HG03520 (cell line): ENCODE measurements around the gene C2CD5.
"Not testable (repeated sequence)": the region's sequence is repeated elsewhere in the genome, so short reads cannot be mapped to it uniquely, and the experiment has no call there.

Experiments
- ATAC-seq: cut with Tn5 transposase; IDR thresholded peaks from one replicate; pipeline ENCODE4 v1.9.1; 2021; ENCODE audit warnings: mild to moderate bottlenecking, moderate library complexity; ENCODE audit not compliant: unreplicated experiment

The C2CD5 gene

DNA sequence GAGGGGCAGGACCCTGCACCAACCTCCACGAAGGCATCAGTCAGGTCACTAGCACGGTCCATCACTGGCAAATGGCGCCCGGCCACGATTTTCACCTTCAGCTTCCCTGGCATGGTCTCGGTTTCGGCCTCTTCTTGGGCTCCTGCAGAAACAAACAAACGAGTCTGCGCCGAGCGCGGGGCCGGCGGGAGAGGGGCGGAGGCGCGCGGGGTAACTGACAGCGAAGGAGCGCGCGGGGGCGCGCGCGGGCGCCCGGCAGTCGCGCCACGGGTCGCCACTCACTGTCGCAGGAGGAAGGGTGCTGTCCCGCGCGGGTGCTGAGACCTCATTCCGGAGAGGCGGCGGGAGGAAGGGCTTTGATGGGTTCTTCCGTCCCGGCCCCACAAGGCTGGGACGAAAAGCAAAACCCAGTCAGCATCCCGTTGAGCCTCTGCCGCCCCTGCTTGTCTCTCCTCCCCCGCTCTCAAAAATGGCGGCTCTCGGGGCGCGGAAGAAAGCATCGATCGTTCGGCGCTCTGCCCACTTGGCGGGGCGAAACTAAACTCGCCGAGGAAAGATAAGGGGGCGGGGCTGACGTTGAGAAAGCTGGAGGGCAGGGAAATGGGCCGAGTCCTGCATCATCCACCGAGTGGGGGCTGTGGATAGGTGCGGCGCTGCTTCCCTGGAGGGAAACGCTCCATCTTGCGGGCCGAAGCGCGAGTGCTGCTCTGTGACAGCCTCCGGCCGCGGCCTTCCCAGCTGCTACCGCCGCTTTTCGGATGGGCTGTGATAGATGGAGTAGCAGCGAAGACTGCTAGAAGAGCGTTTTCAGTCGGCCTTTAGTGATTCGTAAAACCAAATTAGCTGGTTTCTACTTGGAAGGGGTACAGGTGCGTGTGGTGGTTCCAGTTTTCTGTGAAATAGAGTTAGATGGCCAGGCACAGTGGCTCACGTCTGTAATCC, at the start of gene C2CD5:
C2CD5 (minus strand) TSS at position 505 of the 942 bp plus-strand sequence; CDS start at position 113, 392 bp downstream.
- peak; percentile 80 for ATAC-seq

DNA sequence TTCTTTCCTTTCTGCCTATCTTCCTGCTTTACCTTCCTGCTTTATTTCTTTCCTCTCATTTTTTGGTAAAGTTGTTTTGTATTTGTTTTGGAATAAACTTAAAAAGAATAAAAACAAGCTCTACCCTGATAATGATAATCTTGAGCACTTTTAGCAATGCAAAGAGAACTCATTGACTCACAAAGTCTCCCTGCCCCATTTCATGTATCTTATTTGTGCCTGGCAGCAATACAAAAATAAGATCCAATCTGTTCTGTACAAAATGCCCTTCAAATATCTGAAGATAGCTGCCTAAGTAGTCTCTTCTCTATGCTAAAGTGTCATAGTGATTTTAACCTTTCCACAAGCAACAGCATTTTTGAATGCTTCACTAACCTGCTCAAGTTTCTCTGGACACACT, 49.5 kb upstream of the C2CD5 start:
- ATAC-seq, result no peak

- no peak for ATAC-seq
Measured at GRCh38 chr12:22588817-22589216, 44.5 kb upstream of the C2CD5 start.

GRCh38 chr12:22578328-22578727, 34.0 kb upstream of the C2CD5 start:
- ATAC-seq, result no peak

- no peak for ATAC-seq
Measured at GRCh38 chr12:22577667-22578066, 33.3 kb upstream of the C2CD5 start.

DNA sequence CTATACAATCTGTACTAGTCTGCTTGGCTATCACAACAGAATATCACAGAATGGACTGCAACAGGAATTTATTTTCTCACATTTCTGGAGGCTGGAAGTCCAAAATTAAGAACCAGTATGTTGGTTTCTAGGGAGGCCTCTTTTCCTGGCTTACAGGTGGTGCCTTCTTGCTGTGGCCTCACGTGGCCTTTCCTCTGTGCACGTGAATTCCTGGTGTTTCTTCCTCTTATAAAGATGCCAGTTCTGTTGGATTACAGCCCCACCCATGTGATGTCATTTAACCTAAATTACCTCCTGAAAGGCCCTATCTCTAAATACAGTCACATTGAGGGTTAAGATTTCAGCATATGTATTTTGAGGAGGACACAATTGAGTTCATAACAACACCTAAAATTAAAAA, 32.1 kb upstream of the C2CD5 start:
- ATAC-seq, result no peak

GRCh38 chr12:22576065-22576464, 31.7 kb upstream of the C2CD5 start:
- no peak for ATAC-seq

DNA sequence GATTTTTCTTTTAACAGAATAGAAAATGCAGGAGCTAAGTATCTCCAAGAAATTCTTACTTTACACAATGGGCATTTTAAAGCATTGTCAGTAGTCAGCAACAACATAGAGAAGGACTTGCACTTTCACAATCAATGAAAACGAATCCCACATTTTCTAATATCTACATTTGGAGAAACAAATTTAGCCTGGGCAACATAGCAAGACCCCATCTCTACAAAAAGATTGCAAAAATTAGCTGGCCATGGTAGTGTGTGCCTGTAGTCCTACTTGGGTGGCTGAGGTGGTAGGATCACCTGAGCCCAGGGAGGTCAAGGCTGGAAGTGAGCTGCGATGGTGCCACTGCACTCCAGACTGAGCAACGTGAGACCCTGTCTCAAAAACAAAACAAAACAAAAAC, 30.6 kb upstream of the C2CD5 start:
- no peak for ATAC-seq

- ATAC-seq, result no peak
Measured at GRCh38 chr12:22573181-22573580, 28.8 kb upstream of the C2CD5 start.

DNA sequence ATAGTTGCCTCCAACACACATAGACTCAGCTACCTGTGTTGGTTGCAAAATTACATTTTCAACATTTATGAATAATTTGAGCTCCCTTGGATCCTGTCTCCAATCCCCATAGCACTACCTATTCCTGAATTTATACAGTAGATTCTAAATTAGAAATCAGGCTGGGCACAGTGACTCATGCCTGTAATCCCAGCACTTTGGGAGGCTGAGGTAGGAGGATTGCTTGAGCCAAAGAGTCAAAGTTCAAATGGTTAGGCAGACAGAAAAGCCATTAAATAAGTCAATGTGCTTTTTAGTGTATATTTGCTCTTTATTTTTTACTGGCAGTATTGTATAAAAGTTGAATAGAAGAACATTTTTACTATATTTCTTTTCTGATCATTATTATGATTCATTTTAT, 24.9 kb upstream of the C2CD5 start:
- no peak for ATAC-seq

- ATAC-seq, result no peak
Measured at GRCh38 chr12:22562036-22563028, 18.0 kb upstream of the C2CD5 start.

DNA sequence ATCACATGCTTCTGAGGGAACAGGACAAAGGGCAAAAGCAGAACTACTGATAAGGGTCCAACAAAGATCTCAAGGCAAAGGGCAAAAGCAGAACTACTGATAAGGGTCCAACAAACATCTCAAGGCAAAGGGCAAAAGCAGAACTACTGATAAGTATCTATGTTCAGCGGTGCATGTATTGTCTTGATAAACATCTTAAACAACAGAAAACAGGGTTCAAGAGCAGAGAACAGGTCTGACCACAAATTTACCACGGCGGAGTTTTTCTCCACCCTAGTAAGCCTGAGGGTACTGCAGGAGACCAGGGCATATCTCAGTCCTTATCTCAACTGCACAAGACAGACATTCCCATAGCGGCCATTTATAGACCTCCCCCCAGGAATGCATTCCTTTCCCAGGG, 10.4 kb upstream of the C2CD5 start:
- ATAC-seq, result not testable (repeated sequence)

- no peak for ATAC-seq
Measured at GRCh38 chr12:22551624-22552023, 7.3 kb upstream of the C2CD5 start.

DNA sequence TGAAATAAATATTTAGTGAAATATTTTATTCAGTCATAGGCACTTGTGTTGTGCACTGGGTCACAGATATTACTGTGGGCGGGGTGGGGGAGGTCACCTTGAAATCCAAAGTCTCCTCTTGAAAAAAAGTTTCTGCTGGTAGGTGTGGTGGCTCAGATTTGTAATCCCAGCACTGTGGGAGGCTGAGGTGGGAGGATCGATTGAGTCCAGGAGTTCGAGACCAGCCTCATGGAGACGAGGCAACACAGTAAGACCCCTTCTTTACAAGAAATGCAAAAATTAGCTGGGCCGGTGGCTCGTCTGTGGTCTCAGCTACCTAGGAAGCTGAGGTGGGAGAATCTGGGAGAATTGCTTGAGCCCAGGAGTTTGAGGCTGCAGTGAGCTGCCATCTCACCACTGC, 913 bp upstream of the C2CD5 start:
- ATAC-seq, result no peak

DNA sequence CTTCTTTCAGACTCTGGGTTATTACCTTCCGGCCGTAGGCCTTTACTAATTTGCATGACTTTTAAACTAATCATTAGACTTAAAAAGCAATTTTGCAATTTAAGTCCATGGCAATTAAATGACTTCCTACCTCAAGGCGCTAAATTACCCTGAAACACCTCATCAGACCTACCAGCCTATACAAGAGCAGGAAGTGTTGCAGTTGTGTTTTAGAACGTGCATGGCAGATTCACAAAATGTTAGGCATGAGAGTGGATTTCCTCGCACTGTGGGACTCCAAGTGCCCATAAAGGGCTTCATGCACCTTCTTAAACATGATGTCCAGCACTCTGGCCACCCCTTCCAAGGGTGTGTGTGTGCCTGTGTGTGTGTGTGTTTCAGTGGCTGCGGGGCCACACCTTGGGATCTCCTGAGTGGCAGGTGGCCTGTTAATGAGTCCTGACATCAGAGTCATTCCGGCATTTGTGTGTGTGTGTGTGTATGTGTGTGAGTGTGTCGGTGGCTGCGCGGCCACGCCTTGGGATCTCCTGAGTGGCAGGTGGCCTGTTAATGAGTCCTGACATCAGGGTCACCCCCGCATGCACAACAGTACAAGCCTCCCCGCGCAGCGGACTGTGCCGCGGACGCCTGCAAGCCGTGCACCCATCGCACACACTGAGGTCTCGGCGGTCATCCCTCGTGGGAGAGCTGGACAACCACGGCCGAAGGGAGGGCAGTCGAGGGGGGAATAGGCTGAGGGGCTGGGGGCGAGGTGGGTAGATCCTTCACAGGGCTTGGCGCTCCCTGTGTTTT, 900 bp downstream of the C2CD5 start:
- peak; percentile 52 for ATAC-seq

DNA sequence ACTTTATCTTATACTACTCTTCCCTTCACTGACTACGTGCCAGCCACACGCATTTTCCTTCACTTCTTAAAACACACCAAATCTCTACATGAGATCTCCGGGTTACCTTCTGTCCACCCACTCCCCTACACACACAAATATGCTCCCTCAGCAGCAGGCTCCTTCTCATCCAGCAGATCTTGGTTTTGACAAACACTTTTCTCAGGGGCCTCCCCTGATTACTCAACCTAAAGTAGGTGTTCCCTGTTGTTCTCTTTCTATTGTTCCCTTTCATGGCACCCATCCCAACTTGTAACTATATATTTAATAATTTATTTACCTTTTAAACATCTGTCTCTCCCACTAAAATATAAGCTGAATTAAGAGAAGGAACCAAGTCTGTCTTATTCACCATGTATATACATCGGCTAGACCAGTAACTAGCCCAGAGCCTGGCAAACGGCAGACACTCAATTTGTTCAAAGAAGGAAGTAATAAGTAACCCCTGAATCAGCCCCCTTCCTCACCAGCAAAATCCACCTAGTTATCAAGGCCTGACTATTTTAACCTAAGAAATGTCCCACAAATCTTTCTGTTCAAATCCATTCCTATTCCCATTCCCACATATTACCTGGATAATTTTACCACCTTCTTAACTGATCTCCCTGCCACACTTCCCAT, 2.7 kb downstream of the C2CD5 start:
- no peak for ATAC-seq

DNA sequence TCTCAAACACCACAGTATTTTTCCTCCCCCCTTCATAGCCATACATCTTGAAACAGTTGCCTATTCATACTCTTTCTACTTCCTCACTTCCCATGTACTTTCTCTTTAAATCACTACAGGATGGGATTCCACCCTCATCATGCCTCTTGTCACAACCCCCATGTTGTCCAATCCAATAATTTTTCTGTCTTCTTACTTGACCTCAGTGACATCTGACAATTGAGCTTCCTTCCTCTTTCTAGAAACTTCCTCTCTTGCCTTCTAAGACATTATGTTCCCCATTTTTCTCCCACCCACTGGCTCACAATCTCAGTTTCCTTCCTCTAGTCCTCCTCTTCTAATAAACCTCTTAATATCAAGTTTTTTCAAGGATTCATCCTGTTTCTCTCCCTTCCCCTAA, 5.3 kb downstream of the C2CD5 start:
- ATAC-seq, result no peak

GRCh38 chr12:22538311-22538710, 6.0 kb downstream of the C2CD5 start:
- ATAC-seq, result no peak

- ATAC-seq, result no peak
Measured at GRCh38 chr12:22536971-22537544, 7.3 kb downstream of the C2CD5 start.
